Peyer's patch (tissue), 4 donors: ENCODE data around the gene FGD5.

Experiments used
- CTCF ChIP-seq, 6 experiments: fragments of 450-650 bp in 4 of 6; fragments of 200-600 bp in 2 of 6; sonication (generic) in 1 of 6; IDR thresholded peaks; one replicate each; pipeline ENCODE4 v1.5.1; 2017 to 2019; ENCODE audit warnings: antibody characterized with exemption in 6 of 6, mild to moderate bottlenecking in 3 of 6, moderate library complexity in 1 of 6
- POLR2A ChIP-seq, 2 donors: fragments of 450-650 bp; IDR thresholded peaks; one replicate each; pipeline ENCODE4 v1.5.1; 2017; ENCODE audit warnings: antibody characterized with exemption in 2 of 2, mild to moderate bottlenecking in 2 of 2, moderate library complexity in 2 of 2

- TF ChIP-seq POLR2A (IDR thresholded peaks at IDR 0.05) (no peak), CTCF (IDR thresholded peaks at IDR 0.05) (no peak)
Observed at GRCh38 chr3:14929310-14930074, 110.7 kb downstream of the FGD5 start.
